T-helper 2 cell treated with Interferon-gamma antibody and Interleukin-4, amounts not matched to agents 100 ng/mL and 5 ng/mL, for 36 hours (primary cell): ENCODE measurements around the gene SLC29A3. TPM values are rescaled to one million over a fixed set of nuclear protein-coding genes. Genes with fewer than 3 reads are reported as not detected.

ENCODE experiments used
- intact Hi-C: fragments of 100-400 bp; cut with micrococcal nuclease; formaldehyde crosslinking; loops from one replicate; pipeline ENCODE4 v1.15.1; 2023
- total RNA-seq: library from RNA; stranded (reverse); gene quantifications from 2 replicates; pipeline ENCODE4 v1.2.3, GENCODE V29; 2022

SLC29A3 gene
- total RNA-seq, 1 donor from 2014 or later = 4.3 TPM

GRCh38 chr10:71365366-71365765 is 46.3 kb downstream of the SLC29A3 start:
- intact Hi-C loops = no loop called here

- intact Hi-C loops = no loop called here
Measured at GRCh38 chr10:71366690-71367089, 47.6 kb downstream of the SLC29A3 start.

GRCh38 chr10:71367271-71367670 is 48.2 kb downstream of the SLC29A3 start:
- intact Hi-C loops = no loop called here

GRCh38 chr10:71368176-71368575 is 49.1 kb downstream of the SLC29A3 start:
- intact Hi-C loops = no loop called here

- intact Hi-C loops = no loop called here
Measured at GRCh38 chr10:71368643-71369042, 49.6 kb downstream of the SLC29A3 start.

GRCh38 chr10:71369602-71370001 is 50.5 kb downstream of the SLC29A3 start:
- intact Hi-C loops = no loop called here

GRCh38 chr10:71370031-71370430 is 51.0 kb downstream of the SLC29A3 start:
- intact Hi-C loops = no loop called here

- intact Hi-C loops = no loop called here
Measured at GRCh38 chr10:71371750-71372166, 52.7 kb downstream of the SLC29A3 start.

- intact Hi-C loops = no loop called here
Measured at GRCh38 chr10:71372882-71373495, 53.9 kb downstream of the SLC29A3 start.

- intact Hi-C loops = no loop called here
Measured at GRCh38 chr10:71374481-71375233, 55.6 kb downstream of the SLC29A3 start.

GRCh38 chr10:71375952-71376351 is 56.9 kb downstream of the SLC29A3 start:
- intact Hi-C loops = no loop called here

GRCh38 chr10:71378336-71379117 is 59.5 kb downstream of the SLC29A3 start:
- intact Hi-C loops = no loop called here

- intact Hi-C loops = no loop called here
Measured at GRCh38 chr10:71379118-71379766, 60.2 kb downstream of the SLC29A3 start.

GRCh38 chr10:71380841-71381240 is 61.8 kb downstream of the SLC29A3 start:
- intact Hi-C loops = loop anchor here (5.0 kb wide), 2 partner anchors 326 to 516 kb away; no protein-coding TSS in a partner anchor

GRCh38 chr10:71381611-71382010 is 62.6 kb downstream of the SLC29A3 start:
- intact Hi-C loops = loop anchor here (5.0 kb wide), 2 partner anchors 326 to 516 kb away; no protein-coding TSS in a partner anchor

- intact Hi-C loops = loop anchor here (5.0 kb wide), 2 partner anchors 325 to 515 kb away; no protein-coding TSS in a partner anchor
Measured at GRCh38 chr10:71382028-71382427, 63.0 kb downstream of the SLC29A3 start.

- intact Hi-C loops = loop anchor here (5.0 kb wide), 2 partner anchors 325 to 515 kb away; no protein-coding TSS in a partner anchor
Measured at GRCh38 chr10:71382757-71383156, 63.7 kb downstream of the SLC29A3 start.

- intact Hi-C loops = loop anchor here (1.0 to 5.0 kb wide), 4 partner anchors 186 to 513 kb away; no protein-coding TSS in a partner anchor
Measured at GRCh38 chr10:71383972-71384687, 65.1 kb downstream of the SLC29A3 start.

GRCh38 chr10:71388171-71388570 is 69.1 kb downstream of the SLC29A3 start:
- intact Hi-C loops = no loop called here

GRCh38 chr10:71388583-71389310 is 69.7 kb downstream of the SLC29A3 start:
- intact Hi-C loops = no loop called here
